Large intestine (tissue), 3 donors: ENCODE results near the gene REL. TPM values are rescaled to one million over a fixed set of nuclear protein-coding genes. Genes with fewer than 3 reads are reported as not detected.
A peak's percentile ranks its signal among the peaks of the same experiment; 100 is the strongest.
"Not testable (repeated sequence)": the region's sequence is repeated elsewhere in the genome, so short reads cannot be mapped to it uniquely, and the experiment has no call there.

ENCODE experiments used
- DNase-seq, 2 donors: peaks; one replicate each; pipeline versions ENCODE4 v3.0.0 to v3.0.0-alpha.2; 2013
- H3K27ac ChIP-seq: one replicate; pipeline ENCODE4 v1.5.1; 2013; ENCODE audit warnings: low read length
- H3K27me3 ChIP-seq: 2 replicates; pipeline ENCODE4 v1.6.1; 2013; ENCODE audit warnings: low read length; ENCODE audit not compliant: control insufficient read depth, insufficient read depth
- H3K36me3 ChIP-seq: 2 replicates; pipeline ENCODE4 v1.6.1; 2013; ENCODE audit warnings: low read length; ENCODE audit not compliant: control insufficient read depth, insufficient read depth
- H3K4me1 ChIP-seq: one replicate; pipeline ENCODE4 v1.6.1; 2013; ENCODE audit warnings: low read length; ENCODE audit not compliant: control insufficient read depth, insufficient read depth
- H3K4me3 ChIP-seq: one replicate; pipeline ENCODE4 v1.5.1; 2013; ENCODE audit warnings: low read length
- H3K9me3 ChIP-seq: one replicate; pipeline ENCODE4 v1.6.1; 2013; ENCODE audit warnings: mild to moderate bottlenecking, low read depth, low read length, moderate library complexity; ENCODE audit not compliant: control insufficient read depth
- WGBS: methylation state at CpG from one replicate; pipeline ENCODE4 v1.1.5; 2013; ENCODE audit warnings: low lambda C conversion rate; ENCODE audit not compliant: insufficient coverage; 5-methylcytosine and 5-hydroxymethylcytosine counted together
- polyA plus RNA-seq: library from polyadenylated mRNA; unstranded; fragments of 120-200 nt; gene quantifications from one replicate; pipeline ENCODE4 v1.2.1, GENCODE V29; 2013

REL gene
- polyA plus RNA-seq, 1 donor = 11.2 TPM

DNA sequence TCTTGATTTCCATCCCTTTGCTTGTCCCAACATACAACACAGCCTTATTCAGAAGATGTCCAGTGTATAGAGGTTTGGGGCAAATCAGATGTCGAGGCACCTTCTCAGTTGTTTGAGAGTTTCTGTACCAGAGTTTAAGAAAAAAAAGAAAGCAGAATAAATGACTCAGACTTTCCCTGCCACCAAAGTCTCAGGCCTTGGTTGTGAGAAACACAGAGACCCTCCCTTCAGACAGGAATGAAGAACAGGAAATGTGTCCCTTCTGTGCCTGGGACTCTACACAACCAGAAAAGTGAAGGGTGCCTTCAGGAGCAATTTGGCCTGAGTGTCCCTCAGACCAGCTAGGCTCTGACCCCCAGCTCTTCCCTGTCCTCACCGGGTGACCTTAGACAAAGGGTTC lies 37.3 kb upstream of the REL start:
- Histone ChIP-seq H3K27me3 (no peaks in the 10 kb centered on the region), H3K4me3 (no peak overlapping the region), H3K4me1 (no peaks in the 10 kb centered on the region), H3K9me3 (no peaks in the 10 kb centered on the region), H3K36me3 (no peaks in the 10 kb centered on the region), H3K27ac (no peak overlapping the region)
- WGBS = no CpG with 5 or more reads among the region's 2 CpGs
- no peak for DNase-seq

DNA sequence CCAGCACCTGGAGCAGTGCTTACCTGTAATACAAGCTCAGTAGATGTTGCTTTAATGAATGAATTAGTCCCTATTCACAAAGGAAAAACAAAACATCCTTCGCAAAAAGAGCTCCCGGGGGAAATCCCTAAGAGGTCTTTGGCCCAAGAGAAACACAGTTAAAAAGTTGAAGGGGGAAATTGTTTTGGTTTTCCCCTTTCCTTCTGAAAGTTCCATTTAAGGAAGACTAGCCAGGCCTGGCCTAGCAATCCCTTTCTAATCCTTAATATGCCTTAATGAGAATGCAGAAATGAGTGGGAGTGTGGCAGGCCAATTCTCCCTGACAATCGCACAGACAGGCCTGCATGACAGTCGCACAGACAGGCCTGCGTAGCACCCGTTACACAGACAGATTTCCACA lies 33.5 kb upstream of the REL start:
- Histone ChIP-seq H3K9me3 (no peaks in the 10 kb centered on the region), H3K27ac (no peak overlapping the region), H3K4me3 (no peak overlapping the region), H3K36me3 (no peaks in the 10 kb centered on the region), H3K27me3 (no peaks in the 10 kb centered on the region), H3K4me1 (no peaks in the 10 kb centered on the region)
- no peak for DNase-seq
- WGBS = 100% methylated on average over 1 of the region's 6 CpGs

DNA sequence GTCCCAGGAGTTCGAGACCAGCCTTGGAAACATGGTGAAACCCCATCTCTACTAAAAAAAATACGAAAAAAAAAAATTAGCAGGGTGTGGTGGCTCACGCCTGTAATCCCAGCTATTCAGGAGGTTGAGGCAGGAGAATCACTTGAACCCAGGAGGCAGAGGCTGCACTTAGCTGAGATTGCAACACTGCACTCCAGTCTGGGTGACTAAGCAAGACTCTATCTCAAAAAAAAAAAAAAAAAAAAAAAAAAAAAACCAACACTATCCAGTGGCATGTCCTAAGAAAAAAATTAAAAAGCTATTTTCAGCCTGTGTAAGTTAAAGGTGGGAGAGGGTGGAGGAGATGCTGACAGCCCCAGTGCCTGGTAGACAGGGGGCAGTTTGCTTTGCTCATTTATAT lies 32.2 kb upstream of the REL start:
- H3K4me3 ChIP-seq = no peak overlapping the region
- no peak for DNase-seq
- WGBS = 92% methylated on average over 2 of the region's 3 CpGs
- no peaks in the 10 kb centered on the region for H3K9me3 ChIP-seq
- no peaks in the 10 kb centered on the region for H3K4me1 ChIP-seq
- H3K27me3 ChIP-seq = no peaks in the 10 kb centered on the region
- H3K27ac ChIP-seq = no peak overlapping the region
- no peaks in the 10 kb centered on the region for H3K36me3 ChIP-seq

DNA sequence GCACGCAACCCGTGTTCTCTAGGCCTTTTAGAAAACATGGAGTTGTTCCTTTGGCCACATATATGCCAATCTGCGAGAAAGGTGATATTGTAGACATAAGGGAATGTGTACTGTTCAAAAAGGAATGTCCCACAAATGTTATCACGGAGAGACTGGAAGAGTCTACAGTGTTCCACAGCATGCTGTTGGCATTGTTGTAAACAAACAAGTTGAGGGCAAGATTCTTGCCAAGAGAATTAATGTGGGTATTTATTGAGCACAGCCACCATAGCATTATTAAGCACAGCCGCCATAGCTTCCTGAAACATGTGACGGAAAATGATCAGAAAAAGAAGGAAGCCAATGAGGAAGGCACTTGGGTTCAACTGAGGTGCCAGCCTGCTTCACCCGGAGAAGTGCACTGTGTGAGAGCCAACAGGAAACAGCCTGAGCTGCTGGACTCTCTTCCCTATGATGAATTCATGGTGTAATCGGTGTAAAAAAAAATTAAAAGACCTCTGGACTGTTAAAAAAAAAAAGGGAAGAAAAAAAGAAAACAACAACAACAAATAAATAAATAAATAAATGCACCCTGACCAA lies 29.0 kb upstream of the REL start:
- no peak for DNase-seq
- Histone ChIP-seq H3K4me3 (no peak overlapping the region), H3K4me1 (peaks cover 11% of the 10 kb centered on the region), H3K27me3 (no peaks in the 10 kb centered on the region), H3K9me3 (no peaks in the 10 kb centered on the region), H3K27ac (no peak overlapping the region), H3K36me3 (no peaks in the 10 kb centered on the region)
- 90% methylated on average over 3 of the region's 8 CpGs for WGBS

DNA sequence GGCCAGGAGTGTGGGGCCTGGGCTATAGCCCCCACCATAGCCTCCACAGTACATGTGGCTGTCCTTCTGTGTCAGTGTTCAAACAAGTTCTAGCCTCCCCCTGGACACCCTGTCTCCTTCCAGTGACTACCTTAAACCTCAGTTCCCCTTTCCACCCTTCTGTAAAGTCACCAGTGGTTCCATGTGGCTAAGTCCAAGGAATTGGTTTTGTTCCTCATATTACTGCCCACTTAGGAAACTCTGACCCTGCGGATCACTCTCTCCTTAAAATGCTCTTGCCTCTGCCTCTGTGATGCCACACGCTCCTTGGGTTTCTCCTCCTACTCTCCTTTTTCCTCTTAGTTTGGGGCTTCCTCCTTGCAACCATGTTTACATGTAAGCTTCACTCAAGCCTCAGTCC lies 27.8 kb upstream of the REL start:
- WGBS = no CpG with 5 or more reads among the region's 2 CpGs
- no peaks in the 10 kb centered on the region for H3K27me3 ChIP-seq
- no peak overlapping the region for H3K27ac ChIP-seq
- H3K36me3 ChIP-seq = no peaks in the 10 kb centered on the region
- no peak overlapping the region for H3K4me3 ChIP-seq
- no peaks in the 10 kb centered on the region for H3K9me3 ChIP-seq
- H3K4me1 ChIP-seq = peaks cover 11% of the 10 kb centered on the region
- DNase-seq = no peak

DNA sequence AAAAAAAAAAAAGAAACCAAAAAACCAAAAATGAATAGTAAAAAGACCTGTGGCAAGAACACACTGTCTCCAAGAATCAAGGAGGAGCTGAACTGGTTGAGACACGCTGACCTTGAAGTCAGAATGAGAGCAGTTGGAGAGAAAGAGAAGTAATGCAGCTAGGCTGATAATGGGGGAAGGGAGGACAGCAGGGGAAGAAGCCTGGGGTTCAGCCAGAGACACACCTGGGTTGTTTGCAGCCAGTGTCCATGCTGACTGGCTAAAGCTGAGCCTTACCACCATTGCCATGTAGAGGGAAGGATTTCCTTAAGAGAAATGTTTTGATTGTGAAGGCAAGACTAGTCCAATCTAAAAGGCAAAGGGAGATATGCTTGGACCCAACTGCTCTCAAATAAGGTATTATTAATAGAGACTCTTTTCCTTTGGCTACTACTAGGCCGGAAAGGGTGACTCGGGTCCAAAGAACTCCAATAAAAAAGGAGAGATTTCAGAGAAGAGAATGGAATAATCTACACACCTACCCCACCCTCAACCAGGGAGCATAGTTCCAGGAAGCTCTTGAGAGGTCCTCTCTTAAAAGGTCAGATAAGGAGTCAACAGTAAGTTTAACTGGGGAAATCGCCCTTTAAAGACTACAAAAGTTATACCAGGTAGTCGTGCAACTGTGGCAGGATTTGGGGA lies 25.2 kb upstream of the REL start:
- no peaks in the 10 kb centered on the region for H3K27me3 ChIP-seq
- no peaks in the 10 kb centered on the region for H3K36me3 ChIP-seq
- H3K27ac ChIP-seq = peak overlapping the region; percentile 31
- H3K4me1 ChIP-seq = peaks cover 11% of the 10 kb centered on the region
- DNase-seq = peak; percentile 54 to 84
- no peak overlapping the region for H3K4me3 ChIP-seq
- WGBS = 50% methylated on average over 1 of the region's 5 CpGs
- H3K9me3 ChIP-seq = no peaks in the 10 kb centered on the region

DNA sequence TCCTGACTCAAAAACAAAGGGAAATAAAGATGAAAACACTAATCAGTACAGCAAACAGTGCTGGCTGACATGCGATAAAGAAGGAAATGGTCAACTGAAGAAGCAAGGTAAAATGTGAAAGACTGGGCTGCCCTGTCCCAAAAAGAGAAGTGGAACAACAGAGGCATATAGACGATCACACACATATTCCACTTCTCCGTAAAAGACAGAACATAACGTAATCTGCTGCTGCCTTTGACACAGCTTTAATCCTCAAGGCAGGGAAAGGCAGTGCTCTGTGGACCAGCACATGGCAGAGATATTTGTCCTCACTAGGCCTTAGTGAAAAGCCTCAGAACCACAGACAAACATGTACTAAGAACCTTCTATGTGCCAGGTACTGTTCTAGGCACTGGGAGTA lies 24.3 kb upstream of the REL start:
- Histone ChIP-seq H3K4me1 (peaks cover 11% of the 10 kb centered on the region), H3K27me3 (no peaks in the 10 kb centered on the region), H3K4me3 (no peak overlapping the region), H3K9me3 (no peaks in the 10 kb centered on the region), H3K27ac (no peak overlapping the region), H3K36me3 (no peaks in the 10 kb centered on the region)
- no peak for DNase-seq
- WGBS = 83% methylated on average over 1 of the region's 4 CpGs

DNA sequence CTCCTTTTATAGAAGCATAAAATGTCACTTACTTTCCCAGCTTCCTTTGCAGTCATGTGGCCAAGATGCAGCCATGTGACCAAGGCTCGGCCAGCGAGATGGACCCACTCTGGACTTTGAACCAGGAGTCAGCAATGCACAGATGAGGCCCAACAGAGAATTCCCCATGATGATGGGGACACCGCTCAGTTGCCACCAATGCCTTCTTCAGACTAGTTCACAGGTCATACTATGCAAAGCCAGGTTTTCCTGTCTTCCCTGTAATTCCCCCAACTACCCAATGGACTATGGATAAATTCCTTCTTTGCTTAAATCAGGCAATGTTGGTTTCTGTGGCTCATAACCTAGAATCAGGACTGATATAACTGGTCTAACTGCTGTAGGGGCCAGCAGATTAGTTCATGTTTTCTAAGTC lies 22.5 kb upstream of the REL start:
- DNase-seq = peak in 1 of 2 donors; percentile 80
- Histone ChIP-seq H3K4me3 (no peak overlapping the region), H3K4me1 (peaks cover 11% of the 10 kb centered on the region), H3K36me3 (no peaks in the 10 kb centered on the region), H3K27ac (no peak overlapping the region), H3K27me3 (no peaks in the 10 kb centered on the region), H3K9me3 (no peaks in the 10 kb centered on the region)
- WGBS = no CpG with 5 or more reads among the region's 3 CpGs

DNA sequence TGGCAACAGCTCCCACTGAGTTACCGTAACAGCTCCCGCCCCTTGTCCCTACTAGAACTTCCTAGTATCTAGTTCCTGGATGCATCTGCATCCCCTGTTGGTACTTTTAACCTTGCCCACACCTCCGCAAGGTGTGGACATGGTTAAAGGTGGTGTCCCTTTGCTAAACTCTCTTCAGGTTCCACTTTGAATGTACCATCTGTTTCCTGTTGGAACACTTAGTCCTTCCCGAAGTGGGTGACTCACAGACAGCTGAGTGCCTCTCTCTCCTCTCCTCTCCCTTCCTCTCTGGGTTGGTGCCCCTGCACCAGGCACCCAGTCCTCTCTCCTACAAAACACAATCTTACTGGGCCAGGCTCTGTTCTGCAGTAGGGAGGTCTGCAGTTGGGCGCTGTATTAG lies 19.6 kb upstream of the REL start:
- DNase-seq = no peak
- Histone ChIP-seq H3K4me1 (peaks cover 2% of the 10 kb centered on the region), H3K27ac (no peak overlapping the region), H3K9me3 (no peaks in the 10 kb centered on the region), H3K36me3 (no peaks in the 10 kb centered on the region), H3K27me3 (no peaks in the 10 kb centered on the region), H3K4me3 (no peak overlapping the region)
- WGBS = 83% methylated on average over 1 of the region's 5 CpGs

DNA sequence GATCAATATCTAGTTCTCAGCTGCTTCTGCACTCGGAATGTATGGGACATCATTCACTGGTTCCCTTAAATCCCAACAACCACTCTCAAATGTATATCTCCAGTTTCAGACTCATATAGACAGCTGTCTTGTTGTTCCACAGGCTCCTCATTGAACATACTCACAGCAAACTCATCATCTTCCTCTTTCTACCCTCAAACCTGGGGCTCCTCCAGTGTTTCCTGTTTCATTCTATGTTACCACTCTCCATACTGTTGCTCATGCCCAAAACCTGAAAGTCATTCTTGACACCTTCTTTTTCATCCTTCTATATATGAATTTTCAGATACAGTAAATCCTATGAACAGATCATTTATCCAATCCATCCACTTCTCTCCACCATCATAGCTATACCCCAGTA lies 18.7 kb upstream of the REL start:
- H3K4me3 ChIP-seq = no peak overlapping the region
- no CpG with 5 or more reads among the region's 1 CpG for WGBS
- H3K27me3 ChIP-seq = no peaks in the 10 kb centered on the region
- H3K9me3 ChIP-seq = no peaks in the 10 kb centered on the region
- no peak for DNase-seq
- H3K36me3 ChIP-seq = no peaks in the 10 kb centered on the region
- H3K27ac ChIP-seq = no peak overlapping the region
- H3K4me1 ChIP-seq = no peaks in the 10 kb centered on the region

DNA sequence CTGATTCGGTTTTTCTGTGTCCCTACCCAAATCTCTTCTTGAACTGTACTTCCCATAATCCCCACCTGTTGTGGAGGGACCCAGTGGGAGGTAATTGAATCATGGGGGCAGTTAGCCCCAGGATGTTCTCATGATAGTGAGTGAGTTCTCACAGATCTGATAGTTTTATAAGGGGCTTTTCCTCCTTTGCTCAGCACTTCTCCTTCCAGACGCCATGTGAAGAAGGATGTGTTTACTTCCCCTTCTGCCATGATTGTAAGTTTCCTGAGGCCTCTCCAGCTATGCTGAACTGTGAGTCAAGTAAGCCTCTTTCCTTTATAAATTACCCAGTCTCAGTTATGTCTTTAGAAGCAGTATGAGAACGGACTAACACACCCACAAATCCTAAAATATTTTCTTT lies 16.0 kb upstream of the REL start:
- not testable (repeated sequence) for H3K4me3 ChIP-seq, H3K27ac ChIP-seq, DNase-seq, H3K36me3 ChIP-seq, H3K27me3 ChIP-seq, H3K9me3 ChIP-seq, H3K4me1 ChIP-seq
- no CpG with 5 or more reads among the region's 3 CpGs for WGBS
